SKM-1 treated with dmso at 0.1 percent for 144 hours (cell line): ENCODE measurements around the gene MRO.
"Not testable (repeated sequence)": the region's sequence is repeated elsewhere in the genome, so short reads cannot be mapped to it uniquely, and the experiment has no call there.

Experiments
- DNase-seq: peaks from one replicate; lab custom pipeline; 2025; ENCODE audit not compliant: unreplicated experiment; lab: John Stamatoyannopoulos, UW

Gene MRO

GRCh38 chr18:50836521-50836957 lies 16.7 kb upstream of the MRO start:
- peak; percentile 28 for DNase-seq

GRCh38 chr18:50833496-50833895 lies 13.7 kb upstream of the MRO start:
- not testable (repeated sequence) for DNase-seq

- no peak for DNase-seq
Observed at GRCh38 chr18:50832754-50833153, 12.9 kb upstream of the MRO start.

- no peak for DNase-seq
Observed at GRCh38 chr18:50830544-50830943, 10.7 kb upstream of the MRO start.

- DNase-seq: no peak
Observed at GRCh38 chr18:50829644-50830043, 9.8 kb upstream of the MRO start.

GRCh38 chr18:50826027-50826426 lies 6.2 kb upstream of the MRO start:
- DNase-seq: no peak

GRCh38 chr18:50825621-50826020 lies 5.8 kb upstream of the MRO start:
- DNase-seq: no peak

- no peak for DNase-seq
Observed at GRCh38 chr18:50822756-50823155, 2.9 kb upstream of the MRO start.

GRCh38 chr18:50820901-50821520 lies 1.2 kb upstream of the MRO start:
- DNase-seq: peak; percentile 78

- no peak for DNase-seq
Observed at GRCh38 chr18:50819027-50819727, 639 bp downstream of the MRO start.

GRCh38 chr18:50816419-50817166 lies 3.2 kb downstream of the MRO start:
- no peak for DNase-seq

- no peak for DNase-seq
Observed at GRCh38 chr18:50814395-50814794, 5.4 kb downstream of the MRO start.

GRCh38 chr18:50813353-50813752 lies 6.5 kb downstream of the MRO start:
- DNase-seq: no peak

- no peak for DNase-seq
Observed at GRCh38 chr18:50812834-50813233, 7.0 kb downstream of the MRO start.

GRCh38 chr18:50807176-50807575 lies 12.6 kb downstream of the MRO start:
- no peak for DNase-seq

GRCh38 chr18:50806208-50806616 lies 13.6 kb downstream of the MRO start:
- no peak for DNase-seq

- no peak for DNase-seq
Observed at GRCh38 chr18:50805732-50806131, 14.1 kb downstream of the MRO start.

GRCh38 chr18:50803592-50803991 lies 16.2 kb downstream of the MRO start:
- no peak for DNase-seq

- no peak for DNase-seq
Observed at GRCh38 chr18:50802141-50802540, 17.7 kb downstream of the MRO start.

- no peak for DNase-seq
Observed at GRCh38 chr18:50797142-50797541, 22.7 kb downstream of the MRO start.

- DNase-seq: no peak
Observed at GRCh38 chr18:50796495-50796894, 23.3 kb downstream of the MRO start.
